HG02588 (cell line): ENCODE results near the gene LANCL2.

Experiments used
- ATAC-seq: cut with Tn5 transposase; IDR thresholded peaks from one replicate; pipeline ENCODE4 v1.9.1; 2021; ENCODE audit warnings: mild to moderate bottlenecking, moderate library complexity; ENCODE audit not compliant: unreplicated experiment

LANCL2 gene

DNA sequence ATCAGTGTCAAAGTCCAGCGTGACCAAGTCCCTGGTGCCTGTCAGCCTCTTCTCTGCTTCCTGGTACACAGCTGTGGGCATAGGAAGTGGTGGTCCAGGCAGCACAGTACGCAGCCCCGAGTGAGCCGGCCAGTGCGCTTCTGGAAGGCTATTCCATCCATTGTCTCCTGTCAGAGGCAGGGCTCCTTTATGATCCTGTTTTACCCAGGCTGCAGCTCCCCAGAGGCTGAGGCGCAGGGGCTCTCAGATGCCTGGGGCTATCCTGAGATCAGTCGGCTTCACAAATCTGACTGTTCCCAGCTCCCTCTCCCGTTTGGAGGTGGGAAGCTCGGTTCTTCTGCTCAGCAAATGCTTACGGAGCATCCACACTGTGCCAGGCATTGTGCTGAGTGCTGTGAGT lies 70.3 kb downstream of the LANCL2 start:
- ATAC-seq, result no peak

DNA sequence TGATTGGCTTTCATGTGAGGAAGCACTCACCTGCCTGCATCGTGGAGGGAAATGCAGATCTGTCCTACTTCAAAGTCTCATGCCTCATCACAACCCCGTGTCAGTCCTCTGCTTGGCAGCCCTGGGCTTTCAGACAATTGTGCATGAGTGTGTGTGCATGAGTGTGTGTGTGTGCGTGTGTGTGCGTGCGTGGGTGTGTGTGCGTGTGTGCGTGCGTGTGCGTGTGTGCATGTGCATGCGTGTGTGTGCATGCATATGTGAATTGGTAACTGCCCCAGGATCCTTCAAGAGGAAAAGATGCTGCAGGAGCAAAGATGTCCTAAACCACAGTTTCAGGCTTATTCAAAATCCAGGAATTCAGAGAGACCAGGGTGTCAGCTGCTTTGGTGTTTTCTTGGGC lies 71.3 kb downstream of the LANCL2 start:
- no peak for ATAC-seq

DNA sequence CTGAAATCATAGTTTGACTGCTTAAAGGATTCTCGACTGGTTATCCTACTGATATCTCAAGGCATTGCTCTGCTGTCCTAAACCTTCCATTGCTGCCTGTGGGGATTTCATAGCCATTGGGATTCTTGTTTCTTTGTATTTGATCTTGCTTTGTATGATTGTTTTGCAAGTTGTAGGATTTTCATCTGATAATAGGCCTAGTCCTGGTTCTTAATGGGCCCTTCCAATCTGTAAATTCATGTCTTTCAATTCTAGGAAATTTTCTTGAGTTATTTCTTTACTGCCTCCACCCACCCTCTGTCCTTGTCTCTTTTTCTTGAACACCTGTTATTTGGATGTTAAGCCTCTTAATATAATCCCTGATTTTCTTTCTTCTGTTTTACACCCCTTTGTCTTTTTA lies 72.2 kb downstream of the LANCL2 start:
- no peak for ATAC-seq

DNA sequence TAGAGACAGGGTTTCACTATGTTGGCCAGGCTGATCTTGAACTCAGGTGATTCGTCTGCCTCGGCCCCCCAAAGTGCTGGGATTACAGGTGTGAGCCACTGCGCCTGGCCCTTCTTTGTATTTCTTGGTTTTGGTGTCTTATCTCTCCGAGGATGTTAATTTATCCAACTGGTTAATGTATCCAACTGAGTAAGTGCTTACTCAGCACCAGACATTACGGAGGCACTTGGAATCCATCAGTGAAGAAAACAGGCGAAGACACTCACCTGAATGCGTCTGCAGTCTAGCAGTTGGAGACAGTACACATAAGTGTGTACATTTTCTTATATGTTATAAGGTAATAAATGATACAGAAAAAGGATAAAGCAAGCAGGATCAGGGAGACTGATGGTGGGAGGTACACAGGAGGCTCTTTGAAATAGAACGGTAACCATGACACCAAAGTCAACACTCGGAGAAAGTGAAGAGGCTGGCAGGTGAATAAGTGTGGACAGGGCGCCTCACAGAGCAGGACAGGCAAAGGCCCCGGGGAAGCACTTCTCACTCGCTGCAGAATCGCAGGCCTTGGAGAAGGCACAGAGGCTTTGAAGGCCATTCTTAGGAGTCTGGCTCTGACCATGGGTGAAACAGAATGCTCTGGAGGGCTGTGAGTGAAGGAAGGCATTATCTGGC lies 73.1 kb downstream of the LANCL2 start:
- ATAC-seq, result no peak

DNA sequence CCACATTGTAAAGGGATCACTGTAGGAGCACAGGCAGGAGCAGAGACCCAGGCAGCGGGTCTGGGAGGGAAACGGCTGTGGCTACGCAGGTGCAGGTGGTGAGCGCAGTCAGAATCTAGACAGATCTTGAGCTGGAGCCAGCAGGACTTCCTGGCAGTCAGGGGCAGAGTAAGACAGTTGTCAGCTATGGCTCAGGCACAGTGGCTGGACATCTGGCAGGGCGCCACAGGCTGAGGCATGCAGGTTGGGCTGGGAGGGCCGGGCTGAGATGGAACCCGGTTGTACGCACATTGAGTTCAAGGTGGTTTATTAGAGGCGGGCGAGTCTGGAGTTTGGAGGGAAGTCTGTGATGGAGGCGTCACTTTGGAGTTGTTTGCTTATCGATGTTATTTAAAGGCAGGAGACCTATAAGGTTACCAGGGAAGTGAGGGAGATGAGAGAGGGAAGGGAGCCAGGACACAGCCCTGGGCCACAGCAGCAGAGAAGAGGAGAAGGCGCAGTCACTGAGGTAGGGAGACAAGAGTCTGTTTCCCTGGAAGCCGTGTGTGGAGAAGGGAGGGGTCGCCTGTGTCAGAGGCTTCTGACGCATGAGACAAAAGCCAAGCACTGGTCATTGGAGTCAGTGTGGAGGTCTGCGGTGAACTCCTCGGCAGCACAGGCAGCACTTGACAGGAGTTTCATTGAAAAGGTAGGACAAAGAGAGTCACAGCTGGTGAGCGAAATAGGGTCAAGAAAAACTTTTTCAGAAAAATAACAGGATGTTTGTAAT lies 73.8 kb downstream of the LANCL2 start:
- ATAC-seq, result no peak

DNA sequence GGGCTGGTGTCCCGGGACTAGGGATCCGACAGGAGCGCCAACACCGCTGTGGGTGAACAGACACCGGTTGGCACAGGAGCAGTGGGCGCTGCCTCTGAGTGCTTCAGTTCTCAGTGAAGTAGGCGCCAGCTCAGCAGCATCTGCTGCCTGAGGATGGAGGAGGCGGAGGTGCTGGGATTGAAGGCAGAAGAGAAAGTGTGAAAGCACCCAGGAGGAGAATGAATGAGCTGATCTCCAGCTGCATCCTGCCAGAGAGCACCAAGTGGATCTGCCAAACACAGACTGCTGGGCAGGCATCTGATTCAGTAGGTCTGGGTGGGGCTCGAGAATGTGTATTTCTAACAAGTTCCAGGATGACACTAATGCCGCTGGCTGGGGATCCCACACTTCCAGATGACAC lies 74.5 kb downstream of the LANCL2 start:
- no peak for ATAC-seq

DNA sequence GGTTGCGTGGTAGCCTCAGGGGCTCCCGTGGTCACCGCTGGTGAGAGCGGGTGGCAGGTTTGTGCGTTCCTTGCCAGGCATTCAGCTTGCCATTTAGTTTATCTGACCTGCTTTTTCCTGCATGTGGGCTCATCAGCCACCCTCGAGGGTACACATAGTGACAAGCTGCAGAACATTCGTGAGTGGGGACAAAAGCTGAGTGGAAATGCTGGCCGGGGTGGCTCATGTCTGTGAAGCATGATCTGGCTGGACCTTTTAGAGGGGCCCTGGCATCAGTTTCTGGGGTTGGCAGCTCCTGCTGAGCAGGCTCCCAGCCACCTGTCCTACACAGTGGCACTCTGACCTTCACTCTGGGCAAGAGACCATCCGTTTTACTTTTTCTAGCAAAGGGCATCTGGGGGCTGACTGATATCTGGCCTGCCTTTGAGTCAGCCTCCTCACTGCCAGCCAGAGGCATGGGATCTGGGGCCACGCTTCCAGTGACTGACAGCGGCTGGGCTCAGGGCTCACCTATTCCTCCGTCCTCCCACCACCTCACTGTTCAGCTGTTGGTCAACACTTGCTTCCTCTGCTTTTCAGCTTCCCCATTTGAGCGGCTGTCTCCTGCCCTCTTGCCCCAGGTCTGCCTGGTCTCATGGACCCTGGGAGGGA lies 75.0 kb downstream of the LANCL2 start:
- no peak for ATAC-seq

DNA sequence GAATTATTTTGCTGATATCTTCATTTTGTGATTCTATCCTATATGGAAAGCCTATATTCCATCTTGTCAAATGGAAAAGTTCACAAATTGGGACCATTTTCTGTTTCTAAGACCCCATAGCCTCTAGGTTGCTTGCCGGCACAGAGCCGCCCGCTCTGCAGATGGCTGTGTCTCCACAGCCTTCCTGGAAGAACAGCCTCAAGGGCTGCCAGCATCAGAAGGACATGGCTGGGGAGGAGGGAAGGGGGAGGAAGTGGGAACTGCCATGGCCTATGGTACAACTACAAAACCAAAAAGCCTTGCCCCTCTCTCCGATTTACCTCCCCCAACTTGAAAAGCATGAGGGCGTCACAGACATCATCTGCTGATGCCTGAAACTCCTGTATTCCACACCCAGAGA lies 75.9 kb downstream of the LANCL2 start:
- no peak for ATAC-seq

DNA sequence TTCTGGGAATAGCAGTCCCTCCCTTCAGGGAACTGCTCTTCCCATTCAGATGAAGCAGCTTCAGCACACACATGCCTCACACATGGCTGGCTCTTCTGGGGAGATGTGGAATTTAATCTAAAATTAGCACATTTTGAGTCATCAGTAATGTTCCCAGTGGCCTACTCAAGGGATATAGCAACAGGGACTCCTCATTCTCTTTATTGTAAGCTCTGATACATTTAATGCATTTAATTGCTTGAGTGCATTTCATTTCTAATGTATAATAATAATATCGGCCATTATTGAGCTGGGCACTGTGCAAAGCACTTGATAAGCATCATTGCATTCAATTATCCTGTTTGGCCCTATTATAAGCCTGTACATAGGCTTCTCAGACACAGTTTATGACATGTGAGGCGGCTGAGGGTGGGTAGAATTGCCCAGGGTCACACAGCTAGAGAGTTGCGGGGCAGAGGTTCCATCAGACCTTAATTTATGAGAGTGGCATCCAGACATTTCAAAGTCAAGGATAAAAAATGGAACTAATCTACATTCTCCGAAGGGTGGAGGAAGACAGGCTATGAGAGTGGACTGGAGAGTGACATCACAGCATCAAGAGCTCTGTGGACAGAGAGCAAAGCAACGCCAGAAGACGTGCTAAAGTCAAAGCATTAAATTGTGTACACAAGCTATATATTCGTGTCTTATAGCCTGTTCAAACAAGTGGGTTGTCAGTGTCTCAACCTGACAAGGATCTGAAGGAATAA lies 76.8 kb downstream of the LANCL2 start:
- no peak for ATAC-seq

DNA sequence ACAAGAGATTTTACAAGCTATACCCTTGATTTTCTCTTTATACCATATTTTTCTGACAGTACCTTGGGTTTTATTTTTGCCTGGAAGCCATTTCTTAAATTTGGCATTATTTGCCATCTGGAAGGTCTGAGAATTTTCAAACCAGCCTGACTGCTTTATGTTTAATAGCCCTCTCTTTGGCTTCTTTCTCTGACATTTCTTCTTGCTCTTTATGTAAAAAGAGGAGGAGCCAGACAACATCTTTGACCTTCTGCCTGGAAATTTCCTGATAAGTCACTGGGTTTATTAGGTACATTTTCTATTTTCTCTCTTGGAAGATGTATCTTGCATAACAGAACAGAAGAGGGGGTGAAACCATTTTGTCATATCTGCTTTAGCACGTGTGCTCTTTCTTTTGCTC lies 79.6 kb downstream of the LANCL2 start:
- no peak for ATAC-seq

DNA sequence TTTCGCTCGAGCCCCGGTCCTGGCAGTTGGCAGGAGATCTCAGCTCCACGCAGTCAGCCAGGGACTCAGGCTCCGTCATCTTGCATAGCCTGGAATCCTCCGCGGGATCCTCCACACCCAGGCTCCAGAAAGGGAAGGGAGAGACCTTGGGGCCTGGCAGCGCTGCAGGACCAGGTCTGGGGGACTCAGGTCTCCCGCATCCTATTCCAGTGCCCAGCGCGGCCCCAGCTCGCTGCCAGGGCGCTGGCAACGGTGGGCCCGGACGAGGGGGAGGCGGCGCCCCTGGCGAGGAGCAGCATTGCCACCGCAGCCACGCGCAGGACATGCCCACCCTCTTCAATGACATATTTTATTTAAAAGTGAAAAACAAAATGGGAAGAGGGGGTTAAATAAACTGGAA lies 83.4 kb downstream of the LANCL2 start:
- ATAC-seq, result no peak

DNA sequence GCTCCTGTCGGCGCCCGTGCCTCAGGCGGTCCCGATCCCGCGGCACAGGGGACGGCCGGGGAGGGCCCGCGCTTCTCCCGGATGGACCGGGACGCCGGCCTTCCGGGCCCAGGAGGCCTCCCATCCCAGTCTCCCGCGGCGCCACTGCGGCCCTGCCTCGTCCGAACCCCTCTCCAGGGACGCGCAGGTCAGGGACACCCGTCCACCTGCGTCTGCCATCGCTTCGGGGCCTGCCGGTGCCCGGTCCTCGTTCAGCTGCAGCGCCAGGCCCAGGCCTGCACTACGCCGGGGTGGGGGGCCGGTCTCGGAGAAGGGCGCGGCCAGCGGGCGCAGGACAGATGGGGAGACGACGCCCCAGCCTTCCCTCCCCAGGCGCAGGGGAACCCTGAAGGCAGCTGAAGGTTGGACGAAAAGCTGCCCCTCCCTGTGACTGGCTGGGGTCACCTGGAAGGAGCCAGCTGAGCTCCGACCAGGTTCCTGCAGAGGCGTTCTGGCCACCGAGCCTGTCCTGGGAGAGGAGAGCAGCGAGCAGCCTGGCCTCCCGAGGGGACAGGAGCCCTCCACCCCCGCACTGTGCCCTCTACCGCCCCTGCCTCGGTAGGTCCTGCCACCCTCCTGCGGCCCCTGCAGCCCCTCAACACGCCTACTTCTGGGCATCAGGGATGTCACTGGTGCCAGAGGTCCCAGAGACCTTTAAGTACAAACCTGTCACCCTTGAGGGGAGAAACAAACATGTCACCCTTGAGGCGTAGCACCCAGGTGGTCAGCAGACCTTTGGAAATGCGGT lies 84.3 kb downstream of the LANCL2 start:
- ATAC-seq, result no peak

DNA sequence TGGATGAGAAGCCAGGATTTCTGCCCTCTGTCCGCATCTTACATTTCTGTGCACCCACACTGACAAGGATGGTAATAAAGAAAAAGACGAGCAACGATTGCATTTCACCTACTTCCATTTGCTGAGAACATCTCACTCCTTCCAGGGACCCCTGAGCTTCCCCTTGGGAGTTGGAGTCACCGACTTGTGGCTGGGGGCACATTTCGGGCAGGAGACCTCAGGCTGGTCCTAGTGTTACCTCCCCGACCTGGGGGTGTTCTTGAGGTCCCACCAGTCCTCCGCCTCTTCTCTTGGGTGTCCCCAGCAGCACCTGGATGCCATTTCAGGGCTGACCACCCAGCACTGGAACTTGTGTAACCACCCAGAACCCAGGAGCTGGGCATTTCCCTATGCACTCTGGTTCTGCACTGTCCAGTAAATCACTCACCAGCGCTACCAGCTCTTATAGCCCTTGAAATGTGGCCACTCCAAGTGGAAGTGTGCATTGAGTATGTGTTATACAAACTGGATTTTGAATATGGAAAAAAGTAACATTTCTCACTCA lies 84.9 kb downstream of the LANCL2 start:
- ATAC-seq, result no peak

DNA sequence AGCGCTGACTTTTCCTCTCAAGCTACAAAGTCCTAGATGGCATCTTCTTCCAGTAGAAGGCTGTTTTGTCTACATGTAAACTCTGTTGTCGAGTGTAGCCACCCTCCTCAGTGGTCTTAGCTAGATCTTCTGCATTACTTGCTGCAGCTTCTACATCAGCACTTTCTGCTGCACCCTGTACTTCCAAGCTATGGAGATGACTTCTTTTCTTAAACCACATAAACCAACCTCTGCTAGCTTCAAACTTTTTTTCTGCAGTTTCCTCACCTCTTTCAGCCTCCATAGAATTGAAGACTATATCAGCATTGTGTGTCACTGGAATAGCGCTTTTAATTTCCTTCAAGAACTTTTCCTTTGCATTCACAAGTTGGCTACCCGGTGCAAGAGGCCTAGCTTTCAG lies 87.8 kb downstream of the LANCL2 start:
- ATAC-seq, result no peak

DNA sequence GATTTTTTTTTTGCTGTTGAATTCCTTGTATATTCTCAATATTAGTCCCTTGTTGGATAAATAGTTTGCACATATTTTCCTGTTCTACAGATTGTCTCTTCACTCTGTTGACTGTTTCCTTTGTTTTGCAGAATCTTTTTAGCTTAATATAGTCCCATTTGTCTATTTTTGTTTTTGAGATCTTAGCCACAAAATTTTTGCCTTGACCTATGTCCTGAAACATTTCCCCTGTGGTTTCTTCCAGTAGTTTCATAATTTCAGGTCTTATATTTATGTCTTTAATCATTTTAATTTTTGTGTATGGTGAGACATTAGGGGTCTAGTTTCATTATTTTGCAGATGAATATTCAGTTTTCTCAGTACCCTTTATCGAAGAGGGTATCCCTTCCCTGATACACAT lies 92.7 kb downstream of the LANCL2 start:
- ATAC-seq, result no peak

DNA sequence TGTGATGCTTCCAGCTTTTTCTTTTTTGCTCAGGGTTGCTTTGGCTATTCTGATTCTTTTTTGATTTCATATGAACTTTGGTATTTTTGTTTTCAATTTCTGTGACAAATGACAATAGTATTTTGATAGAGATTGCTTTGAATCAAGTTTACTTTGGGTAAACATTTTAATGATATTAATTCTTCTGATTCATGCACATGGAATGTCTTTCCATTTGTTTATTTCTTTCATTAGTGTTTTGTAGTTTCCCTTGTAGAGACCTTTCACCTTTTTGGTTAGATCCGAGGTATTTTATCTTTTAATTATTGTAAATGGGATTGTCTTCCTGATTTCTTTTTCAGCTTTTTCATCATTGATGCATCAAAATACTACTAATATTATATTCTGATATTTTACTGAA lies 93.2 kb downstream of the LANCL2 start:
- no peak for ATAC-seq

DNA sequence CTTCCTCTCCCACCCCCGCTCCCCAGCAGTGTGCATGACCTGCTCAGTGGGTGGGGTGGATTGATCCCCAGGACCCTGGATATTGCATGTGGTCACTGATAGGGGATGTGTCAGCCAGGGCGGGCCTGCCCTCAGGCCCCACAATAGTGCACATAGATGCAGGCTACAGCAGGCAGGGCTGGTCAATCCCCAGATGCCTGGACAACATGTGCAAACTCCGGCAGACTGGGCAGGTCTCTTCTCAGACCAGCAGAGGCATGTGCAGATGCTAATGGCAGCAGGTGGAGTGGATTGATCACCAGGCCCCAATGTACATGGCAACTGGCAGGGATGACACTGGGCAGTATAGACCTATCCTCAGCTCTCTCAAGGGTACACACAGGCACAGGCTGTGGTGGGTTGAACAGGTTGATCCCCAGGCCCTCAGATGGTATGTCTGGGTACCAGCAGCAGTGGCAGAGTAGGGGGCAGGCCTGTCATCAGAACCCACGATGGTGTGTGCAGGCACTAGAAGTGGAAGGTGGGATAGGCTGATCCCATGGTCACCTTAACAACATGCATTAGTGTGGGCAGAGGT lies 98.6 kb downstream of the LANCL2 start:
- no peak for ATAC-seq

DNA sequence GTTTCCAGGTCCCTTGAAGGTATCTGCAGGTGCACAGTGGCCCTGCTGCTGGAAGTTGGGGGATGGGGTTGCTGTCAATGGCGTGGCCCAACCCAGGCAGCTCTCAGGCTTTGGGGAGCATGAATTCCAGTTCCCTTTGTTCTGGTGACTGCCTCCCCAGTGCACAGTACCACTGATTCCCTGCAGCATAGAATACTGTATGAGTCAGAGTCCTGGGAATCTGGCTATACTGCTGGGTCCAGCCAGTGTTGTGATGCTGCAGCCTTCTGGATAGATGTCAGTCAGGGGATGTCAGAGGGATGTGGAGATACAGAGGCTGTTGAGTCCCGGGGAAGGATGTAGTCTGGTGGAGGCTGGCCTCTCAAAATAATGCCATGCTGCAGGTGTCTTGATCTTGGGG lies 99.3 kb downstream of the LANCL2 start:
- no peak for ATAC-seq

DNA sequence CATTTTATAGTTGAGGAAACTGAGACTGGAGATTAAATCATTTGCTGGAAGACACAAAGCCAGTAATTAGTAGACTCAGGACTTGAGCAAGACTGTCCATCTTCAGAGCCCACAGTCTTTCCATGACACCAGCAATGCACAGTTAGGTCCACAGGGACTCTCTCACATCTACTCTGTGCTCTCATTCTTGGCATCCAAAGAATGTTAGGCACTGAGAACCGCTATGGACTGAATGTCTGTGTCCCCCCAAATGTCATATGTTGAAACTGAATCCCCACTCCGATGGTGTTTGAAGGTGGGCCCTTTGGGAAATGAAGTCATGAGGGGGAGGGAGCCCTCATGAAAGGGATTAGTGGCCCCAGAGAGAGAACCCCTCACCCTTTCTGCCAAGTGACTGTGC lies 100.6 kb downstream of the LANCL2 start:
- ATAC-seq, result no peak

DNA sequence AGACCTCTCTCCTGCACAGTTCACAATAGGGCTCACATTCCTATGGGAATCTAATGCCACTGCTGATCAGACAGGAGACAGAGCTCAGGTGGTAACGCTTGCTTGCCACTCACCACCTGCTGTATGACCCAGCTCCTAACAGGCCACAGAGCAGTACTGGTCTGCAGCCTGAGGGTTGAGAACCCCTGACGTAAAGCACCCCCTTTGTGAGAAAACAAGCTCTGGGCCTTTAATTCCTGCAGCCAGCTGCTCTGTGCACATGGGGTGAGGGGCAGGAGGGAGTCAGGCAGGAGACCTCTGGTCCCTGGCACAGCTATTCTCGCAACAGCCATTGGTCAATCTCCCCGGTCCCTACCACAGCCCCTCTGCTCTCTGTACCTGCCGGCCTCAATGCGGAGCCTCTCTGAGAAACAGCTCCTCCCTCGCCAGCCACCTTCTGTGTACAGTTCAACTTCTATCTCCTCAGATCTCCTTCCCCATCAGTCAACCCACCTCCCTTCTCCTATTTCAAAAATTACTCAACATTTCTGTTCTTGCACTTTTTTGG lies 102.0 kb downstream of the LANCL2 start:
- no peak for ATAC-seq
